ENCODE data around the gene CAMSAP1.

GRCh38 chr9:135790850-135791249 lies 116.5 kb downstream of the CAMSAP1 start:
- TF ChIP-seq POLR2A (IDR thresholded peaks at IDR 0.05) (no peak), CTCF (IDR thresholded peaks at IDR 0.05 in 8 of 11, conservative IDR thresholded peaks at IDR 0.05 in 3 of 11) (no peak)
